ENCODE data around the gene SCN11A.

DNA sequence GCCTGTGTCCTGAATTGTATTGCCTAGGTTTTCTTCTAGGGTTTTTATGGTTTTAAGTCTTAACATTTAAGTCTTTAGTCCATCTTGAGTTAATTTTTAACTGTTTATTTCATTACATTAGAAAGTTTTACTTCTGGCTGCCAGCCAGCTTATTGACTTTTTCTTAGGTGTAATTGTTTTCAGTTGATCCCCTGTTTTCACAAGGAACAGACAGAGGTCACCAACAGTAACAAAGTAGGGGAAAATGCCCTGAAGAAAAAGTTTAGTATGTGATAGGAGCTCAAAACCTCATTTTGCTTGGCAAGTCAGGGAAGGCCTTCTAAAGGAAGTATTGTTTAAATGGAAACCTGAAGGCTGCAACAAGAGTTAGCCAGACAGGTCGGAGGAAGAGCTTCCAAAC lies 10.4 kb upstream of the SCN11A start:
- TF ChIP-seq YBX1 (IDR thresholded peaks at IDR 0.05) (no peak), POLR2AphosphoS5 (IDR thresholded peaks at IDR 0.05; ENCODE audit: control insufficient read depth, insufficient read depth, low read depth, low read length) (no peak), LARP7 (IDR thresholded peaks at IDR 0.05) (no peak)
